Pulmonary artery endothelial cell (primary cell): Measurements from ENCODE around the gene SYNPO2. TPM values are rescaled to one million over a fixed set of nuclear protein-coding genes. Genes with fewer than 3 reads are reported as not detected.
A peak's percentile ranks its signal among the peaks of the same experiment; 100 is the strongest.
"Not testable (repeated sequence)": the region's sequence is repeated elsewhere in the genome, so short reads cannot be mapped to it uniquely, and the experiment has no call there.

Experiments used
- DNase-seq: peaks from one replicate; pipeline ENCODE4 v3.0.0-alpha.2; 2011; ENCODE audit warnings: low read depth, low spot score
- total RNA-seq: library from RNA; depleted of rRNA; stranded (reverse); fragments of >200 nt; gene quantifications from 2 replicates; pipeline ENCODE4 v1.2.3, GENCODE V29; 2014

The SYNPO2 gene
- total RNA-seq, 1 donor from 2014 or later, result 0.13 TPM

GRCh38 chr4:119067670-119068360, 179.2 kb downstream of the SYNPO2 start:
- not testable (repeated sequence) for DNase-seq

- DNase-seq, result no peak
Observed at GRCh38 chr4:119068529-119068962, 179.9 kb downstream of the SYNPO2 start.

GRCh38 chr4:119070301-119070700, 181.6 kb downstream of the SYNPO2 start:
- DNase-seq, result no peak

- no peak for DNase-seq
Observed at GRCh38 chr4:119080721-119081541, 192.3 kb downstream of the SYNPO2 start.

- no peak for DNase-seq
Observed at GRCh38 chr4:119081542-119081859, 192.8 kb downstream of the SYNPO2 start.

GRCh38 chr4:119081943-119082342, 193.3 kb downstream of the SYNPO2 start:
- DNase-seq, result no peak

- no peak for DNase-seq
Observed at GRCh38 chr4:119082661-119083060, 194.0 kb downstream of the SYNPO2 start.

- DNase-seq, result no peak
Observed at GRCh38 chr4:119084513-119084912, 195.9 kb downstream of the SYNPO2 start.

GRCh38 chr4:119087121-119087520, 198.5 kb downstream of the SYNPO2 start:
- no peak for DNase-seq

GRCh38 chr4:119087656-119088055, 199.0 kb downstream of the SYNPO2 start:
- DNase-seq, result no peak

- no peak for DNase-seq
Observed at GRCh38 chr4:119093042-119093827, 204.6 kb downstream of the SYNPO2 start.

- no peak for DNase-seq
Observed at GRCh38 chr4:119097282-119097900, 208.7 kb downstream of the SYNPO2 start.

GRCh38 chr4:119098306-119098705, 209.7 kb downstream of the SYNPO2 start:
- no peak for DNase-seq

- DNase-seq, result no peak
Observed at GRCh38 chr4:119099227-119099810, 210.7 kb downstream of the SYNPO2 start.

- DNase-seq, result no peak
Observed at GRCh38 chr4:119100655-119101054, 212.0 kb downstream of the SYNPO2 start.

- peak; percentile 94 for DNase-seq
Observed at GRCh38 chr4:119103263-119103662, 214.6 kb downstream of the SYNPO2 start.

- no peak for DNase-seq
Observed at GRCh38 chr4:119104644-119105273, 216.1 kb downstream of the SYNPO2 start.

- DNase-seq, result no peak
Observed at GRCh38 chr4:119105605-119106004, 217.0 kb downstream of the SYNPO2 start.

GRCh38 chr4:119106036-119107000, 217.7 kb downstream of the SYNPO2 start:
- no peak for DNase-seq

GRCh38 chr4:119110121-119110520, 221.5 kb downstream of the SYNPO2 start:
- DNase-seq, result no peak
